ENCODE data around the gene CD63. TPM values are rescaled to one million over a fixed set of nuclear protein-coding genes. Genes with fewer than 3 reads are reported as not detected.

The CD63 gene
- total RNA-seq, 1 donor from 2014 or later: 1,095 TPM

- no peak for TF ChIP-seq CTCF (conservative IDR thresholded peaks at IDR 0.05; ENCODE audit: low read depth, low read length)
- H3K4me3 ChIP-seq (ENCODE audit: low read depth, low read length): no peak overlapping the region
- no peak for DNase-seq (ENCODE audit: low read depth)
These were observed 16.8 kb downstream of the CD63 start for GRCh38 chr12:55711786-55712553.

GRCh38 chr12:55708695-55709233 lies 20.0 kb downstream of the CD63 start:
- no peak for TF ChIP-seq CTCF (conservative IDR thresholded peaks at IDR 0.05; ENCODE audit: low read depth, low read length)
- H3K4me3 ChIP-seq (ENCODE audit: low read depth, low read length): no peak overlapping the region
- no peak for DNase-seq (ENCODE audit: low read depth)

- H3K4me3 ChIP-seq (ENCODE audit: low read depth, low read length): peak within 1 kb of the TSS; percentile 57
- DNase-seq (ENCODE audit: low read depth): no peak
- no peak for TF ChIP-seq CTCF (conservative IDR thresholded peaks at IDR 0.05; ENCODE audit: low read depth, low read length)
These were observed 20.7 kb downstream of the CD63 start, which contains the start of gene ITGA7 for GRCh38 chr12:55707841-55708694. ITGA7 (minus strand) TSS chr12:55707904; CDS start chr12:55707682, 222 bp downstream.

GRCh38 chr12:55707219-55707671 lies 21.6 kb downstream of the CD63 start:
- TF ChIP-seq CTCF (conservative IDR thresholded peaks at IDR 0.05; ENCODE audit: low read depth, low read length): no peak
- DNase-seq (ENCODE audit: low read depth): no peak
- H3K4me3 ChIP-seq (ENCODE audit: low read depth, low read length): peak overlapping the region; percentile 57

- H3K4me3 ChIP-seq (ENCODE audit: low read depth, low read length): peak overlapping the region; percentile 57
- DNase-seq (ENCODE audit: low read depth): no peak
These were observed 22.1 kb downstream of the CD63 start for GRCh38 chr12:55706568-55707218.

More at GRCh38 chr12:55706568-55707218, 22.1 kb downstream of the CD63 start:
- no peak for TF ChIP-seq CTCF (conservative IDR thresholded peaks at IDR 0.05; ENCODE audit: low read depth, low read length)

Data from epithelial cell of proximal tubule (primary cell).